HepG2 (cell line): ENCODE results near the gene EGLN2. TPM values are rescaled to one million over a fixed set of nuclear protein-coding genes. Genes with fewer than 3 reads are reported as not detected.
A peak's percentile ranks its signal among the peaks of the same experiment; 100 is the strongest.

Source experiments
- ARID3A ChIP-seq: IDR thresholded peaks from 2 replicates; pipeline ENCODE4 v1.6.1; 2012; ENCODE audit warnings: low read depth, low read length, improper control_type of control experiment
- ATM ChIP-seq: fragments of 450-650 bp; IDR thresholded peaks from 2 replicates; pipeline ENCODE4 v1.7.1; 2017; ENCODE audit warnings: mild to moderate bottlenecking, borderline replicate concordance
- CBX1 ChIP-seq: IDR thresholded peaks from one replicate; pipeline ENCODE4 v1.6.1; 2016; ENCODE audit warnings: antibody characterized with exemption, low read depth
- CREB1 ChIP-seq, 2 experiments: fragments of 450-650 bp in 1 of 2; IDR thresholded peaks; 2 replicates each; pipeline ENCODE4 v1.6.1; 2016 to 2017; ENCODE audit warnings: control low read depth in 1 of 2, mild to moderate bottlenecking in 1 of 2, missing compliant biosample characterization in 1 of 2, missing genetic modification characterization in 1 of 2
- HNRNPK ChIP-seq: fragments of 200-400 bp; formaldehyde crosslinking; IDR thresholded peaks from 2 replicates; pipeline ENCODE4 v1.6.1; 2018; ENCODE audit warnings: low read length, low read depth, moderate library complexity, mild to moderate bottlenecking; ENCODE audit not compliant: poor library complexity, severe bottlenecking
- MZF1 ChIP-seq: sonication (generic); formaldehyde crosslinking; IDR thresholded peaks from 2 replicates; pipeline ENCODE4 v1.8.1; 2023; ENCODE audit warnings: mild to moderate bottlenecking, missing genetic modification reagents, borderline replicate concordance
- RBM22 ChIP-seq: fragments of 200-400 bp; formaldehyde crosslinking; optimal IDR thresholded peaks from 2 replicates; pipeline ENCODE3; 2017; ENCODE audit warnings: mild to moderate bottlenecking, low read length, moderate library complexity
- RFXAP ChIP-seq: sonication (generic); formaldehyde crosslinking; IDR thresholded peaks from 2 replicates; pipeline ENCODE4 v1.4.0; 2020; ENCODE audit warnings: missing genetic modification reagents, borderline replicate concordance
- SP2 ChIP-seq: sonication (generic); formaldehyde crosslinking; IDR thresholded peaks from 2 replicates; pipeline ENCODE4 v1.5.1; 2020; ENCODE audit warnings: mild to moderate bottlenecking, missing genetic modification reagents
- TAF15 ChIP-seq: fragments of 200-400 bp; formaldehyde crosslinking; IDR thresholded peaks from one replicate; pipeline ENCODE4 v1.6.1; 2018; ENCODE audit warnings: mild to moderate bottlenecking, low read depth, low read length; ENCODE audit not compliant: poor library complexity, severe bottlenecking
- TFE3 ChIP-seq: IDR thresholded peaks from 2 replicates; pipeline ENCODE4 v1.6.1; 2016
- ZIK1 ChIP-seq: sonication (generic); formaldehyde crosslinking; IDR thresholded peaks from 2 replicates; pipeline ENCODE4 v1.5.0; 2020; ENCODE audit warnings: mild to moderate bottlenecking, low read depth, missing genetic modification reagents, borderline replicate concordance
- ZNF276 ChIP-seq: sonication (generic); formaldehyde crosslinking; IDR thresholded peaks from 2 replicates; pipeline ENCODE4 v1.4.0; 2020; ENCODE audit warnings: mild to moderate bottlenecking, low read depth, missing genetic modification reagents
- ZNF30 ChIP-seq: sonication (generic); formaldehyde crosslinking; IDR thresholded peaks from 2 replicates; pipeline ENCODE4 v1.5.0; 2020; ENCODE audit warnings: mild to moderate bottlenecking, missing genetic modification reagents
- ZNF350 ChIP-seq: sonication (generic); formaldehyde crosslinking; IDR thresholded peaks from 2 replicates; pipeline ENCODE4 v1.4.0; 2020; ENCODE audit warnings: mild to moderate bottlenecking, low read depth, missing genetic modification reagents, borderline replicate concordance
- ZNF430 ChIP-seq: sonication (generic); formaldehyde crosslinking; IDR thresholded peaks from 2 replicates; pipeline ENCODE4 v1.9.0; 2021; ENCODE audit warnings: mild to moderate bottlenecking, missing genetic modification reagents
- ZNF747 ChIP-seq: sonication (generic); formaldehyde crosslinking; IDR thresholded peaks from 2 replicates; pipeline ENCODE4 v1.8.1; 2023; ENCODE audit warnings: missing genetic modification reagents, mild to moderate bottlenecking, borderline replicate concordance
- polyA plus RNA-seq, 8 experiments: library from polyadenylated mRNA; depleted of rRNA in 3 of 8; stranded (reverse) in 7 of 8; unstranded in 1 of 8; fragments of >200 nt; fragmentation: Illumina TruSeq in 4 of 8; extraction: Trizol in 4 of 8; gene quantifications; 2 replicates each; pipeline versions ENCODE4 v1.2.1 to v1.2.3, GENCODE V29; 2011 to 2016; ENCODE audit warnings: low read depth in 4 of 8, missing spikeins in 1 of 8, mixed read lengths in 1 of 8; ENCODE audit not compliant: insufficient read depth in 1 of 8
- total RNA-seq, 5 experiments: library from RNA; depleted of rRNA; stranded (reverse); fragments of >200 nt; fragmentation: Illumina TruSeq; extraction: Trizol; gene quantifications; 2 replicates each; pipeline ENCODE4 v1.2.3, GENCODE V29; 2016; ENCODE audit warnings: low read depth in 1 of 5
- TF ChIP-seq, protein P1 (sequence below): sonication (generic); formaldehyde crosslinking; IDR thresholded peaks from 2 replicates; pipeline ENCODE4 v1.8.0; 2022; ENCODE audit warnings: mild to moderate bottlenecking, missing genetic modification reagents
- TF ChIP-seq, protein P2 (sequence below): IDR thresholded peaks from 2 replicates; pipeline ENCODE4 v1.6.1; 2016; ENCODE audit warnings: missing compliant biosample characterization, missing genetic modification reagents, borderline replicate concordance

EGLN2 gene
- total and polyA plus RNA-seq, 2 of the 13 experiments (the other 11 are each of a cell fraction or from before 2014, with no cell fraction given): 16.5 to 40.8 TPM

GRCh38 chr19:40750058-40750873 lies 48.7 kb upstream of the EGLN2 start, which contains the start of gene ACTMAP (continued):
- TF ChIP-seq ZNF350 (no peak), TFE3 (peak; percentile 94), CREB1 (IDR thresholded peaks at IDR 0.05) (peak; percentile 86), CREB1 (CRISPR knock-in tag; IDR thresholded peaks at IDR 0.05) (peak; percentile 95), SP2 (CRISPR knock-in tag) (peak; percentile 93), CBX1 (no peak), MZF1 (CRISPR knock-in tag) (no peak), TAF15 (no peak), ZNF747 (CRISPR knock-in tag) (no peak), HNRNPK (no peak), ATM (no peak), RFXAP (CRISPR knock-in tag) (peak; percentile 98), ZNF30 (CRISPR knock-in tag) (no peak), ZNF430 (CRISPR knock-in tag) (0 out of 2 replicates have a peak, but pooled peaks have one; percentile 7), ZIK1 (CRISPR knock-in tag) (0 out of 2 replicates have a peak, but pooled peaks have one; percentile 23), ZNF276 (CRISPR knock-in tag) (no peak), ARID3A (0 out of 2 replicates have a peak, but pooled peaks have one; percentile 6), RBM22 (no peak)
- TF ChIP-seq, protein P1, sequence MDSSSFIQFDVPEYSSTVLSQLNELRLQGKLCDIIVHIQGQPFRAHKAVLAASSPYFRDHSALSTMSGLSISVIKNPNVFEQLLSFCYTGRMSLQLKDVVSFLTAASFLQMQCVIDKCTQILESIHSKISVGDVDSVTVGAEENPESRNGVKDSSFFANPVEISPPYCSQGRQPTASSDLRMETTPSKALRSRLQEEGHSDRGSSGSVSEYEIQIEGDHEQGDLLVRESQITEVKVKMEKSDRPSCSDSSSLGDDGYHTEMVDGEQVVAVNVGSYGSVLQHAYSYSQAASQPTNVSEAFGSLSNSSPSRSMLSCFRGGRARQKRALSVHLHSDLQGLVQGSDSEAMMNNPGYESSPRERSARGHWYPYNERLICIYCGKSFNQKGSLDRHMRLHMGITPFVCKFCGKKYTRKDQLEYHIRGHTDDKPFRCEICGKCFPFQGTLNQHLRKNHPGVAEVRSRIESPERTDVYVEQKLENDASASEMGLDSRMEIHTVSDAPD: no peak
- TF ChIP-seq, protein P2, sequence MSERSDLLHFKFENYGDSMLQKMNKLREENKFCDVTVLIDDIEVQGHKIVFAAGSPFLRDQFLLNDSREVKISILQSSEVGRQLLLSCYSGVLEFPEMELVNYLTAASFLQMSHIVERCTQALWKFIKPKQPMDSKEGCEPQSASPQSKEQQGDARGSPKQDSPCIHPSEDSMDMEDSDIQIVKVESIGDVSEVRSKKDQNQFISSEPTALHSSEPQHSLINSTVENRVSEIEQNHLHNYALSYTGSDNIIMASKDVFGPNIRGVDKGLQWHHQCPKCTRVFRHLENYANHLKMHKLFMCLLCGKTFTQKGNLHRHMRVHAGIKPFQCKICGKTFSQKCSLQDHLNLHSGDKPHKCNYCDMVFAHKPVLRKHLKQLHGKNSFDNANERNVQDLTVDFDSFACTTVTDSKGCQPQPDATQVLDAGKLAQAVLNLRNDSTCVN (CRISPR knock-in tag): no peak
